ENCODE measurements around the gene AP3B1. TPM values are rescaled to one million over a fixed set of nuclear protein-coding genes. Genes with fewer than 3 reads are reported as not detected.
"Not testable (repeated sequence)": the region's sequence is repeated elsewhere in the genome, so short reads cannot be mapped to it uniquely, and the experiment has no call there.

AP3B1 gene
- total RNA-seq, 1 donor from 2014 or later = 49.6 TPM

DNA sequence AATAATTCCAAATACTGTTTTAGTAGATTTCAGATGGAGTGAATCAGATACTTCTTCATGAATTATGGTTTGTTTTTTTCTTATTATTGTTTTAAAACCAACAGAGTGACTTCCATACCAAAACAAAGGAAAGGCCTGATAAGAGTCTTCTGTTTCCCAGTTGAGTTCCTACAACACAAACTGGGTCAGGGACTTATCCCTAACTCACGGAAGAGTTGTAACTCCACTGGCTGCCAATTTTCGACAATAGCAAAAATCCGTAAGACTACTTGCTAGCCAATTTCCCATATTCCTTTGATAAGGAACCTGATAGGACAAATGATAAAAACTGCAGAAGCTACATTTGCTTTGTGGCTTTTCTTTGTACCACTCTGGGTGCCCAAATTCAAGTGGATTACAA lies 219.2 kb downstream of the AP3B1 start:
- TF ChIP-seq, protein P1, sequence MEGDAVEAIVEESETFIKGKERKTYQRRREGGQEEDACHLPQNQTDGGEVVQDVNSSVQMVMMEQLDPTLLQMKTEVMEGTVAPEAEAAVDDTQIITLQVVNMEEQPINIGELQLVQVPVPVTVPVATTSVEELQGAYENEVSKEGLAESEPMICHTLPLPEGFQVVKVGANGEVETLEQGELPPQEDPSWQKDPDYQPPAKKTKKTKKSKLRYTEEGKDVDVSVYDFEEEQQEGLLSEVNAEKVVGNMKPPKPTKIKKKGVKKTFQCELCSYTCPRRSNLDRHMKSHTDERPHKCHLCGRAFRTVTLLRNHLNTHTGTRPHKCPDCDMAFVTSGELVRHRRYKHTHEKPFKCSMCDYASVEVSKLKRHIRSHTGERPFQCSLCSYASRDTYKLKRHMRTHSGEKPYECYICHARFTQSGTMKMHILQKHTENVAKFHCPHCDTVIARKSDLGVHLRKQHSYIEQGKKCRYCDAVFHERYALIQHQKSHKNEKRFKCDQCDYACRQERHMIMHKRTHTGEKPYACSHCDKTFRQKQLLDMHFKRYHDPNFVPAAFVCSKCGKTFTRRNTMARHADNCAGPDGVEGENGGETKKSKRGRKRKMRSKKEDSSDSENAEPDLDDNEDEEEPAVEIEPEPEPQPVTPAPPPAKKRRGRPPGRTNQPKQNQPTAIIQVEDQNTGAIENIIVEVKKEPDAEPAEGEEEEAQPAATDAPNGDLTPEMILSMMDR (IDR thresholded peaks at IDR 0.05) = no peak
- TF ChIP-seq POLR2A (IDR thresholded peaks at IDR 0.05) (no peak), POLR2AphosphoS5 (IDR thresholded peaks at IDR 0.05; ENCODE audit: insufficient read depth in 1 of 2, low read depth in 1 of 2) (no peak)
- Histone ChIP-seq H3K27ac (no peak overlapping the region), H3K9me3 (no peaks in the 10 kb centered on the region), H3K27me3 (no peaks in the 10 kb centered on the region), H3K36me3 (no peaks in the 10 kb centered on the region), H3K4me3 (no peak overlapping the region), H3K4me1 (no peaks in the 10 kb centered on the region)
- intact Hi-C loops (cut with DNase I) = no loop called here
- no peak for DNase-seq (ENCODE audit: extremely low spot score in 2 of 2)

GRCh38 chr5:78070691-78071090 lies 223.8 kb downstream of the AP3B1 start:
- H3K27me3 ChIP-seq; DNase-seq (ENCODE audit: extremely low spot score in 2 of 2); H3K4me3 ChIP-seq; H3K9me3 ChIP-seq; intact Hi-C loops (cut with DNase I); H3K4me1 ChIP-seq; H3K27ac ChIP-seq; H3K36me3 ChIP-seq: not testable (repeated sequence)

DNA sequence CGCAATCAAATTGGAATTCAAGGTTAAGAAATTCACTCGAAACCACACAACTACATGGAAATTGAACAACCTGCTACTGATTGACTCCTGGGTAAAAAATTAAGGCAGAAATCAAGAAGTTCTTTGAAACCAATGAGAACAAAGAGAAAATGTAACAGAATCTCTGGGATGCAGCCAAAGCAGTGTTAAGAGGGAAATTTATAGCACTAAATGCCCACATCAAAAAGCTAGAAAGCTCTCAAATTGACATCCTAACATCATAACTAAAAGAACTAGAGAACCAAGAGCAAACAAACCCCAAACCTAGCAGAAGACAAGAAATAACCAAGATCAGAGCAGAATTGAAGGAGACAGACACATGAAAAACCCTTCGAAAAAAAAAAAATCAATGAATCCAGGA lies 226.9 kb downstream of the AP3B1 start:
- H3K27ac ChIP-seq; H3K4me1 ChIP-seq; H3K27me3 ChIP-seq; DNase-seq (ENCODE audit: extremely low spot score in 2 of 2); H3K9me3 ChIP-seq; H3K36me3 ChIP-seq; intact Hi-C loops (cut with DNase I); H3K4me3 ChIP-seq: not testable (repeated sequence)

DNA sequence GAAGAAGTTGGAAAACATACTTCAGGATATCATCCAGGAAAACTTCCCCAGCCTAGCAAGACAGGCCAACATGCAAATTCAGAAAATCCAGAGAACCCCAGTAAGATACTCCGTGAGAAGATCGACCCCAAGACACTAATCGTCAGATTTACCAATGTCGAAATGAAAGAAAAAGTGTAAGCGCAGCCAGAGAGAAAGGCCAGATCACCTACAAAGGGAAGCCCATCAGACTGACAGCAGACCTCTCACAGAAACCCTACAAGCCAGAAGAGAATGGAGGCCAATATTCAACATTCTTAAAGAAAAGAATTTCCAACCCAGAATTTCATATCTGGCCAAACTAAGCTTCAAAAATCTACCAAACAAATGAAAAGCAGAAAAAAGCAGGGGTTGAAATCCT lies 227.8 kb downstream of the AP3B1 start:
- H3K36me3 ChIP-seq; intact Hi-C loops (cut with DNase I); H3K4me3 ChIP-seq; H3K9me3 ChIP-seq; H3K27me3 ChIP-seq; DNase-seq (ENCODE audit: extremely low spot score in 2 of 2); H3K27ac ChIP-seq; H3K4me1 ChIP-seq: not testable (repeated sequence)

DNA sequence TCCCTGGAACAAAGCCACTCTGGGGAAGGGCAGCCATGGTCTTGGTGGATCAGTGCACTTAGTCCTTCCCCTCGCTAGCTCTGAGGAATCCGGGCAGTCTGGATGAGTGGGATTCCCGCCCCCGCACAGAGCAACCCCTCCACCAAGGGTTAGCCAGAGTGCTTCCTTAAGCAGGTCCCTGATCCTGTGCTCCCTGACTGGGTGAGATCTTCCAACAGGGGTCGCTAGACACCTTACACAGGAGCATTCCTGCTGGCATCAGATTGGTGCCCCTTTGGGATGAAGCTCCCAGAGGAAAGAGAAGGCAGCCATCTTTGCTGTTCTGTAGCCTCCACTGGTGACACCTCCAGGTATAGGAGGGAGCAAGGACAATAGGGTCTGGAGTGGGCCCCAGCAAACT lies 228.8 kb downstream of the AP3B1 start:
- no peaks in the 10 kb centered on the region for H3K36me3 ChIP-seq
- H3K27ac ChIP-seq = no peak overlapping the region
- intact Hi-C loops (cut with DNase I) = no loop called here
- DNase-seq (ENCODE audit: extremely low spot score in 2 of 2) = no peak
- H3K9me3 ChIP-seq = peaks cover 7% of the 10 kb centered on the region
- no peak for TF ChIP-seq POLR2AphosphoS5 (IDR thresholded peaks at IDR 0.05; ENCODE audit: insufficient read depth in 1 of 2, low read depth in 1 of 2)
- TF ChIP-seq, protein P1 (IDR thresholded peaks at IDR 0.05) = no peak
- no peak for TF ChIP-seq POLR2A (IDR thresholded peaks at IDR 0.05)
- no peaks in the 10 kb centered on the region for H3K4me1 ChIP-seq
- H3K4me3 ChIP-seq = no peak overlapping the region
- H3K27me3 ChIP-seq = no peaks in the 10 kb centered on the region

DNA sequence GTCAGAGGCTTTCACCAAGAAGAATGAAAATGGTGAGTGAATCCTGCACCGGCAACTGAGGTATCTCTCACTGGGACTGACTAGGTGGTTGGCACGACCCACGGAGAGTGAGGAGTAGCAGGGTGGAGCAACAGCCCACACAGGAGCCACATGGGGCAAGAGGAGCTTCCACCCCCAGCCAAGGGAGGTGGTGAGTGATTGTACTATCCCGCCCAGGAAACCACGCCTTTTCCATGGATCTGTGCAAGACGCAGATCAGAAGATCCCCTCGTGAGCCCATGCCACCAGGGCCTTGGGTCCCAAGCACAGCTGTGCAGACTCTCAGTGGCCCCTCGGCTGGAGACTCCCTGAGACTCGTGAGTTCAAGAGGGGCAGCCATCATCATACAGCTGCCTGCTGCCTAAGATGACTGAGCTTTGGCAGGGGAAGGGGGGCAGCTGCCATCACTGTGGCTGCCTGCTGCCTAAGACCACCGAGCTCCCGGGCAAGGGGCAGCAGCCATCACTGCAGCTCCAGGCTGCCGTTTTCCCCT lies 229.5 kb downstream of the AP3B1 start:
- DNase-seq (ENCODE audit: extremely low spot score in 2 of 2) = no peak
- Histone ChIP-seq H3K4me3 (no peak overlapping the region), H3K4me1 (no peaks in the 10 kb centered on the region), H3K27ac (no peak overlapping the region), H3K27me3 (no peaks in the 10 kb centered on the region), H3K9me3 (peaks cover 7% of the 10 kb centered on the region), H3K36me3 (no peaks in the 10 kb centered on the region)
- TF ChIP-seq, protein P1 (IDR thresholded peaks at IDR 0.05) = no peak
- TF ChIP-seq POLR2AphosphoS5 (IDR thresholded peaks at IDR 0.05; ENCODE audit: insufficient read depth in 1 of 2, low read depth in 1 of 2) (no peak), POLR2A (IDR thresholded peaks at IDR 0.05) (no peak)
- intact Hi-C loops (cut with DNase I) = no loop called here

- intact Hi-C loops (cut with DNase I) = no loop called here
- Histone ChIP-seq H3K9me3 (peaks cover 7% of the 10 kb centered on the region), H3K27me3 (no peaks in the 10 kb centered on the region), H3K4me3 (no peak overlapping the region), H3K36me3 (no peaks in the 10 kb centered on the region), H3K27ac (no peak overlapping the region), H3K4me1 (no peaks in the 10 kb centered on the region)
- TF ChIP-seq, protein P1 (IDR thresholded peaks at IDR 0.05) = no peak
- TF ChIP-seq POLR2AphosphoS5 (IDR thresholded peaks at IDR 0.05; ENCODE audit: insufficient read depth in 1 of 2, low read depth in 1 of 2) = no peak
- no peak for TF ChIP-seq POLR2A (IDR thresholded peaks at IDR 0.05)
- no peak for DNase-seq (ENCODE audit: extremely low spot score in 2 of 2)
Measured at GRCh38 chr5:78063495-78063894, 231.0 kb downstream of the AP3B1 start.
